ENCODE results near the gene EPN2.

DNA sequence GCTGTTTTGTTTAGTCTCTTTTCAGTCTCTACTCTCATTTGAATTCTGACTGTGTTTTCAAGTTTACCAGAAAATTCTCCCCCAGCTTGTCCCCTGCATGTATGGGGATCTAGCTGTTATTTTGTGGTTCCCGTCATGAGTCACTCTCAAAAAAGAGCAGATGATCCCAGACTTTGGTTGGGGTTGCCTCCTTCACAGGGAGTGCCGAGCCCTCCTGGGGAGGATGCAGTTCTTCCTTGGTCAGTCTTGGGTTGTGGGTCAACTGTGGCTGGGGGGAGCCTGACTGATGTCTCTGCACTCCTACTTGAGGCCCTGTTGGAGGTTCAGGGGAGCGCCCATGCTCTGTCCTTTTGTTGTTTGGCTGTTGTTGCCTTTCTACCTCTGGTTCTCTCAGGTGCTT lies 37.7 kb downstream of the EPN2 start:
- TF ChIP-seq EZH2 (IDR thresholded peaks at IDR 0.05; ENCODE audit: borderline replicate concordance) (no peak), EZH2phosphoT487 (IDR thresholded peaks at IDR 0.05; ENCODE audit: low read depth, severe bottlenecking, unreplicated experiment) (no peak)
- TF ChIP-seq, protein P1, sequence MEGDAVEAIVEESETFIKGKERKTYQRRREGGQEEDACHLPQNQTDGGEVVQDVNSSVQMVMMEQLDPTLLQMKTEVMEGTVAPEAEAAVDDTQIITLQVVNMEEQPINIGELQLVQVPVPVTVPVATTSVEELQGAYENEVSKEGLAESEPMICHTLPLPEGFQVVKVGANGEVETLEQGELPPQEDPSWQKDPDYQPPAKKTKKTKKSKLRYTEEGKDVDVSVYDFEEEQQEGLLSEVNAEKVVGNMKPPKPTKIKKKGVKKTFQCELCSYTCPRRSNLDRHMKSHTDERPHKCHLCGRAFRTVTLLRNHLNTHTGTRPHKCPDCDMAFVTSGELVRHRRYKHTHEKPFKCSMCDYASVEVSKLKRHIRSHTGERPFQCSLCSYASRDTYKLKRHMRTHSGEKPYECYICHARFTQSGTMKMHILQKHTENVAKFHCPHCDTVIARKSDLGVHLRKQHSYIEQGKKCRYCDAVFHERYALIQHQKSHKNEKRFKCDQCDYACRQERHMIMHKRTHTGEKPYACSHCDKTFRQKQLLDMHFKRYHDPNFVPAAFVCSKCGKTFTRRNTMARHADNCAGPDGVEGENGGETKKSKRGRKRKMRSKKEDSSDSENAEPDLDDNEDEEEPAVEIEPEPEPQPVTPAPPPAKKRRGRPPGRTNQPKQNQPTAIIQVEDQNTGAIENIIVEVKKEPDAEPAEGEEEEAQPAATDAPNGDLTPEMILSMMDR (IDR thresholded peaks at IDR 0.05; ENCODE audit: poor library complexity), result no peak

All from hepatocyte (in vitro differentiated cells).